ENCODE measurements around the gene TUBB. TPM values are rescaled to one million over a fixed set of nuclear protein-coding genes. Genes with fewer than 3 reads are reported as not detected.

TUBB gene
- polyA plus RNA-seq, 1 of the 3 experiments (the other 2 are of a cell fraction), result 1,037 TPM

DNA sequence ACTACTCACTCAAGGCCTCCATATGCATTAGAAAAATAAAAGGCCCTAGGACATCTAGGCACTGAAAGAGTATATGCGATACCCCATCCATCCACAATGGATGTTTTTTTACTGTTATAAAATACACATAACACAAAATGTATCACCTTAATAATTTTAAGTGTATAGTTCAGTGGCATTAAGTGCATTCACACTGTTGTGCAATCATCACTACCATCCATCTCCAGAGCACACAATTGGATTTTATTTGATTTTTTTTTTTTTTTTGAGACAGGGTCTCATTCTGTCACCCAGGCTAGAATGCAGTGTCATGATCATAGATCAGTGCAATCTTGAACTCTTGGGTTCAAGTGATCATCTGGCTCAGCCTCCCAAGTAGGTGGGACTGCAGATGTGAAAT, 5.9 kb upstream of the TUBB start (continued):
- TF ChIP-seq, protein P1, sequence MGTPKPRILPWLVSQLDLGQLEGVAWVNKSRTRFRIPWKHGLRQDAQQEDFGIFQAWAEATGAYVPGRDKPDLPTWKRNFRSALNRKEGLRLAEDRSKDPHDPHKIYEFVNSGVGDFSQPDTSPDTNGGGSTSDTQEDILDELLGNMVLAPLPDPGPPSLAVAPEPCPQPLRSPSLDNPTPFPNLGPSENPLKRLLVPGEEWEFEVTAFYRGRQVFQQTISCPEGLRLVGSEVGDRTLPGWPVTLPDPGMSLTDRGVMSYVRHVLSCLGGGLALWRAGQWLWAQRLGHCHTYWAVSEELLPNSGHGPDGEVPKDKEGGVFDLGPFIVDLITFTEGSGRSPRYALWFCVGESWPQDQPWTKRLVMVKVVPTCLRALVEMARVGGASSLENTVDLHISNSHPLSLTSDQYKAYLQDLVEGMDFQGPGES (IDR thresholded peaks at IDR 0.05; ENCODE audit: low read depth, low read length), result no peak
- TF ChIP-seq, protein P2, sequence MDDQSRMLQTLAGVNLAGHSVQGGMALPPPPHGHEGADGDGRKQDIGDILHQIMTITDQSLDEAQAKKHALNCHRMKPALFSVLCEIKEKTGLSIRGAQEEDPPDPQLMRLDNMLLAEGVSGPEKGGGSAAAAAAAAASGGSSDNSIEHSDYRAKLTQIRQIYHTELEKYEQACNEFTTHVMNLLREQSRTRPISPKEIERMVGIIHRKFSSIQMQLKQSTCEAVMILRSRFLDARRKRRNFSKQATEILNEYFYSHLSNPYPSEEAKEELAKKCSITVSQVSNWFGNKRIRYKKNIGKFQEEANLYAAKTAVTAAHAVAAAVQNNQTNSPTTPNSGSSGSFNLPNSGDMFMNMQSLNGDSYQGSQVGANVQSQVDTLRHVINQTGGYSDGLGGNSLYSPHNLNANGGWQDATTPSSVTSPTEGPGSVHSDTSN (IDR thresholded peaks at IDR 0.05), result no peak
- TF ChIP-seq SIN3A (IDR thresholded peaks at IDR 0.05; ENCODE audit: borderline replicate concordance, low read depth, low read length) (no peak), RCOR1 (IDR thresholded peaks at IDR 0.05; ENCODE audit: low read length) (no peak), MEF2A (IDR thresholded peaks at IDR 0.05; ENCODE audit: borderline replicate concordance, low read depth) (no peak), TEAD4 (IDR thresholded peaks at IDR 0.05; ENCODE audit: borderline replicate concordance, insufficient read depth) (no peak)
- TF ChIP-seq, protein P3, sequence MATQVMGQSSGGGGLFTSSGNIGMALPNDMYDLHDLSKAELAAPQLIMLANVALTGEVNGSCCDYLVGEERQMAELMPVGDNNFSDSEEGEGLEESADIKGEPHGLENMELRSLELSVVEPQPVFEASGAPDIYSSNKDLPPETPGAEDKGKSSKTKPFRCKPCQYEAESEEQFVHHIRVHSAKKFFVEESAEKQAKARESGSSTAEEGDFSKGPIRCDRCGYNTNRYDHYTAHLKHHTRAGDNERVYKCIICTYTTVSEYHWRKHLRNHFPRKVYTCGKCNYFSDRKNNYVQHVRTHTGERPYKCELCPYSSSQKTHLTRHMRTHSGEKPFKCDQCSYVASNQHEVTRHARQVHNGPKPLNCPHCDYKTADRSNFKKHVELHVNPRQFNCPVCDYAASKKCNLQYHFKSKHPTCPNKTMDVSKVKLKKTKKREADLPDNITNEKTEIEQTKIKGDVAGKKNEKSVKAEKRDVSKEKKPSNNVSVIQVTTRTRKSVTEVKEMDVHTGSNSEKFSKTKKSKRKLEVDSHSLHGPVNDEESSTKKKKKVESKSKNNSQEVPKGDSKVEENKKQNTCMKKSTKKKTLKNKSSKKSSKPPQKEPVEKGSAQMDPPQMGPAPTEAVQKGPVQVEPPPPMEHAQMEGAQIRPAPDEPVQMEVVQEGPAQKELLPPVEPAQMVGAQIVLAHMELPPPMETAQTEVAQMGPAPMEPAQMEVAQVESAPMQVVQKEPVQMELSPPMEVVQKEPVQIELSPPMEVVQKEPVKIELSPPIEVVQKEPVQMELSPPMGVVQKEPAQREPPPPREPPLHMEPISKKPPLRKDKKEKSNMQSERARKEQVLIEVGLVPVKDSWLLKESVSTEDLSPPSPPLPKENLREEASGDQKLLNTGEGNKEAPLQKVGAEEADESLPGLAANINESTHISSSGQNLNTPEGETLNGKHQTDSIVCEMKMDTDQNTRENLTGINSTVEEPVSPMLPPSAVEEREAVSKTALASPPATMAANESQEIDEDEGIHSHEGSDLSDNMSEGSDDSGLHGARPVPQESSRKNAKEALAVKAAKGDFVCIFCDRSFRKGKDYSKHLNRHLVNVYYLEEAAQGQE (IDR thresholded peaks at IDR 0.05; ENCODE audit: low read depth, low read length), result no peak

DNA sequence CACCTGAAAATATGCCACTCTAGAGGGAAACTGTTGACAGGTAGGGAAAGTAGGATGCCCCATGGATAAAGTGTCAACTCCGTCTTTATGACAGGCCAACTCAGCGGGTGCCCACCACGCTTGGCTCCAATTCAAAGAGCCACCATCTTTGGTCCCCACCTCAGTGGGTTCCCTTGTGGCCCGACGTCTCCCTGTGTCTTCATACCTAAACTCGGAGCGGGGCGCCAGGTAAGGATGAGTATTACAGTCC, 3.3 kb upstream of the TUBB start:
- Histone ChIP-seq H3K27me3 (ENCODE audit: insufficient read depth) (no peaks in the 10 kb centered on the region), H3K9me3 (no peaks in the 10 kb centered on the region; the same call in 1 of the 2 replicates), H2AFZ (ENCODE audit: low read depth) (peak overlapping the region; percentile 81), H3K9me2 (no peaks in the 10 kb centered on the region), H3K79me2 (ENCODE audit: insufficient read depth) (peaks cover 55% of the 10 kb centered on the region), H3K4me2 (peak overlapping the region; percentile 86), H3K4me3 (ENCODE audit: low read depth in 2 of 2, low read length in 1 of 2) (peak overlapping the region; percentile 72 to 82), H3K4me1 (ENCODE audit: control insufficient read depth in 1 of 2, insufficient read depth in 2 of 2, low read depth in 1 of 2, low read length in 1 of 2) (peaks cover 15 to 18% of the 10 kb centered on the region in 2 experiments; a peak in 3 of 4 replicates), H4K20me1 (ENCODE audit: insufficient read depth) (peaks cover 4% of the 10 kb centered on the region), H3F3A (replicated peaks; ENCODE audit: insufficient read depth) (peaks cover 24% of the 10 kb centered on the region), H3K9ac (peak overlapping the region; percentile 84), H3K36me3 (replicated peaks in 1 of 2; ENCODE audit: control insufficient read depth in 1 of 2, insufficient read depth in 2 of 2, low read length in 1 of 2) (peaks cover 20 to 21% of the 10 kb centered on the region in 2 experiments), H3K27ac (ENCODE audit: low read depth in 2 of 2, low read length in 1 of 2) (peak overlapping the region; percentile 88 to 93)
- DNase-seq, result no peak
- TF ChIP-seq MXI1 (IDR thresholded peaks at IDR 0.05; ENCODE audit: low read depth, low read length) (no peak), POLR2AphosphoS5 (IDR thresholded peaks at IDR 0.05; ENCODE audit: low read depth, low read length) (0 out of 2 replicates have a peak, but pooled peaks have one; percentile 27), TAF1 (IDR thresholded peaks at IDR 0.05; ENCODE audit: borderline replicate concordance, low read depth, low read length) (no peak), FOXM1 (IDR thresholded peaks at IDR 0.05; ENCODE audit: low read depth) (no peak), ZBTB33 (IDR thresholded peaks at IDR 0.05; ENCODE audit: borderline replicate concordance, low read depth) (no peak)
- CTCF ChIA-PET, result interaction anchor here (0.8 to 42.4 kb wide), 2 partner anchors 10 to 31 kb away, joined by 3 to 838 read pairs; partner anchors contain the start of genes DHX16, NRM and PPP1R18
- 0% methylated on average over 5 of the region's 8 CpGs for WGBS (ENCODE audit: low lambda C conversion rate)
- POLR2A ChIA-PET, result interaction anchor here (0.7 to 1.2 kb wide), 10 partner anchors 14 to 167 kb away, joined by 3 to 8 read pairs (median 4); partner anchors contain the start of genes ATAT1, DDR1, DHX16 and NRM
